Neural cell (in vitro differentiated cells): ENCODE measurements around the gene CHST1. TPM values are rescaled to one million over a fixed set of nuclear protein-coding genes. Genes with fewer than 3 reads are reported as not detected.

Source experiments
- H2AFZ ChIP-seq: fragments of 200-600, 300-800 bp; sonication (generic), shearing (Covaris generic); 2 replicates; pipeline ENCODE4 v1.6.0; 2014; ENCODE audit warnings: low read depth, mild to moderate bottlenecking, antibody characterized with exemption, low read length, moderate library complexity
- H3F3A ChIP-seq: fragments of 200-600 bp; shearing (Covaris generic); 2 replicates; pipeline ENCODE4 v1.6.1; 2016; ENCODE audit warnings: mild to moderate bottlenecking, moderate library complexity, mixed read lengths, antibody characterized with exemption, low read length; ENCODE audit not compliant: insufficient read depth, poor library complexity, severe bottlenecking
- H3K27ac ChIP-seq: fragments of 200-600, 300-800 bp; sonication (generic), shearing (Covaris generic); 2 replicates; pipeline ENCODE4 v1.5.1; 2014; ENCODE audit warnings: mild to moderate bottlenecking, low read length, moderate library complexity
- H3K27me3 ChIP-seq: fragments of 300-800, 200-600 bp; sonication (generic), shearing (Covaris generic); 2 replicates; pipeline ENCODE4 v1.6.0; 2014; ENCODE audit warnings: mild to moderate bottlenecking, low read depth, low read length, moderate library complexity; ENCODE audit not compliant: insufficient read depth
- H3K36me3 ChIP-seq: fragments of 300-800, 200-600 bp; sonication (generic), shearing (Covaris generic); 2 replicates; pipeline ENCODE4 v1.5.1; 2014; ENCODE audit warnings: mild to moderate bottlenecking, antibody characterized with exemption, low read length, moderate library complexity; ENCODE audit not compliant: insufficient read depth
- H3K4me2 ChIP-seq: fragments of 300-800, 200-600 bp; sonication (generic), shearing (Covaris generic); 2 replicates; pipeline ENCODE4 v1.6.0; 2014; ENCODE audit warnings: mild to moderate bottlenecking, low read length
- H3K4me3 ChIP-seq: fragments of 300-800, 200-600 bp; sonication (generic), shearing (Covaris generic); 2 replicates; pipeline ENCODE4 v1.5.1; 2014; ENCODE audit warnings: mild to moderate bottlenecking, low read length, moderate library complexity
- H3K79me2 ChIP-seq: fragments of 200-600 bp; shearing (Covaris generic); replicated peaks from 2 replicates; pipeline ENCODE4 v1.6.0; 2014; ENCODE audit warnings: mild to moderate bottlenecking, low read length, moderate library complexity; ENCODE audit not compliant: insufficient read depth
- H3K9ac ChIP-seq: fragments of 300-800, 200-600 bp; sonication (generic), shearing (Covaris generic); 2 replicates; pipeline ENCODE4 v1.6.1; 2016; ENCODE audit warnings: mild to moderate bottlenecking, low read length, mixed read lengths
- H3K9me2 ChIP-seq: fragments of 200-600 bp; shearing (Covaris generic); 2 replicates; pipeline ENCODE4 v1.6.1; 2016; ENCODE audit warnings: mild to moderate bottlenecking, low read length, mixed read lengths; ENCODE audit not compliant: insufficient read depth
- H3K9me3 ChIP-seq: fragments of 200-600, 300-800 bp; sonication (generic), shearing (Covaris generic); 2 replicates; pipeline ENCODE4 v1.6.1; 2016; ENCODE audit warnings: mild to moderate bottlenecking, mixed run types, low read length, moderate library complexity, mixed read lengths
- H4K20me1 ChIP-seq: fragments of 200-600 bp; shearing (Covaris generic); 2 replicates; pipeline ENCODE4 v1.6.1; 2016; ENCODE audit warnings: mild to moderate bottlenecking, mixed run types; ENCODE audit not compliant: insufficient read depth
- CTCF ChIP-seq: fragments of 450-650 bp; IDR thresholded peaks from 2 replicates; pipeline ENCODE4 v1.5.1; 2014; ENCODE audit warnings: antibody characterized with exemption, mild to moderate bottlenecking, moderate library complexity; ENCODE audit not compliant: poor library complexity, severe bottlenecking
- EP300 ChIP-seq: fragments of 450-650 bp; conservative IDR thresholded peaks from 2 replicates; pipeline ENCODE4 v1.6.1; 2014; ENCODE audit warnings: antibody characterized with exemption, mild to moderate bottlenecking, moderate library complexity; ENCODE audit not compliant: poor library complexity, severe bottlenecking
- EZH2 ChIP-seq: fragments of 200-600, 300-800 bp; shearing (Covaris generic), sonication (generic); IDR thresholded peaks from 2 replicates; pipeline ENCODE4 v1.6.1; 2014; ENCODE audit warnings: antibody characterized with exemption, low read length, borderline replicate concordance, mild to moderate bottlenecking; ENCODE audit not compliant: insufficient read depth, poor library complexity, severe bottlenecking
- MXI1 ChIP-seq: fragments of 450-650 bp; conservative IDR thresholded peaks from 2 replicates; pipeline ENCODE4 v1.6.1; 2014; ENCODE audit warnings: antibody characterized with exemption, mild to moderate bottlenecking; ENCODE audit not compliant: poor library complexity, severe bottlenecking
- POLR2AphosphoS5 ChIP-seq: IDR thresholded peaks from 2 replicates; pipeline ENCODE4 v1.6.1; 2012
- RAD21 ChIP-seq: fragments of 450-650 bp; conservative IDR thresholded peaks from 2 replicates; pipeline ENCODE4 v1.6.1; 2014; ENCODE audit warnings: antibody characterized with exemption, mild to moderate bottlenecking, moderate library complexity
- REST ChIP-seq: IDR thresholded peaks from 2 replicates; pipeline ENCODE4 v1.6.1; 2012; ENCODE audit warnings: borderline replicate concordance
- SMC3 ChIP-seq: fragments of 450-650 bp; conservative IDR thresholded peaks from 2 replicates; pipeline ENCODE4 v1.6.1; 2014; ENCODE audit warnings: antibody characterized with exemption, mild to moderate bottlenecking, moderate library complexity; ENCODE audit not compliant: poor library complexity
- TAF1 ChIP-seq: IDR thresholded peaks from 2 replicates; pipeline ENCODE4 v1.6.1; 2012; ENCODE audit warnings: low read depth
- polyA plus RNA-seq: library from polyadenylated mRNA; depleted of rRNA; stranded (reverse); fragments of >200 nt; gene quantifications from 2 replicates; pipeline ENCODE4 v1.2.3, GENCODE V29; 2014

Gene CHST1
- polyA plus RNA-seq, 1 donor from 2014 or later: 16.2 TPM

GRCh38 chr11:45652781-45653180 lies 12.6 kb downstream of the CHST1 start:
- no peaks in the 10 kb centered on the region for H3F3A ChIP-seq
- no peaks in the 10 kb centered on the region for H4K20me1 ChIP-seq
- no peak for TF ChIP-seq CTCF
- no peak for TF ChIP-seq EZH2
- TF ChIP-seq SMC3: no peak
- TF ChIP-seq POLR2AphosphoS5: no peak
- TF ChIP-seq EP300: no peak
- TF ChIP-seq TAF1: no peak
- no peak for TF ChIP-seq RAD21
- TF ChIP-seq MXI1: no peak
- no peak for TF ChIP-seq REST
- no peaks in the 10 kb centered on the region for H3K9me2 ChIP-seq
- no peaks in the 10 kb centered on the region for H3K9me3 ChIP-seq
- H3K4me2 ChIP-seq: no peak overlapping the region
- no peak overlapping the region for H2AFZ ChIP-seq
- H3K27ac ChIP-seq: no peak overlapping the region
- no peak overlapping the region for H3K4me3 ChIP-seq
- H3K36me3 ChIP-seq: peaks cover 7% of the 10 kb centered on the region
- H3K9ac ChIP-seq: no peak overlapping the region
- H3K79me2 ChIP-seq: peaks cover 10% of the 10 kb centered on the region
- no peaks in the 10 kb centered on the region for H3K27me3 ChIP-seq

- no peaks in the 10 kb centered on the region for H4K20me1 ChIP-seq
- H3K4me3 ChIP-seq: no peak overlapping the region
- no peak overlapping the region for H3K4me2 ChIP-seq
- no peak overlapping the region for H2AFZ ChIP-seq
- no peak overlapping the region for H3K9ac ChIP-seq
- H3K79me2 ChIP-seq: peaks cover 10% of the 10 kb centered on the region
- H3K27me3 ChIP-seq: no peaks in the 10 kb centered on the region
- no peaks in the 10 kb centered on the region for H3K9me3 ChIP-seq
- no peaks in the 10 kb centered on the region for H3K9me2 ChIP-seq
- TF ChIP-seq POLR2AphosphoS5 (no peak), EP300 (no peak), REST (no peak), EZH2 (no peak), CTCF (no peak), RAD21 (no peak), TAF1 (no peak), MXI1 (no peak), SMC3 (no peak)
- no peaks in the 10 kb centered on the region for H3F3A ChIP-seq
- no peak overlapping the region for H3K27ac ChIP-seq
- peaks cover 7% of the 10 kb centered on the region for H3K36me3 ChIP-seq
Observed at GRCh38 chr11:45651841-45652749, 13.3 kb downstream of the CHST1 start.
